Stromal cell of bone marrow (primary cell): ENCODE measurements around the gene GMNN.
A peak's percentile ranks its signal among the peaks of the same experiment; 100 is the strongest.
"Not testable (repeated sequence)": the region's sequence is repeated elsewhere in the genome, so short reads cannot be mapped to it uniquely, and the experiment has no call there.

ENCODE experiments used
- DNase-seq: peaks from one replicate; pipeline ENCODE4 v3.0.0-alpha.2; 2012; ENCODE audit warnings: low read depth

Gene GMNN

GRCh38 chr6:24774696-24775519, at the start of gene GMNN:
Gene GMNN (plus strand): TSS chr6:24774937. CDS start chr6:24777247, 2,310 bp downstream.
- peak; percentile 88 for DNase-seq

GRCh38 chr6:24730653-24731052, 44.1 kb upstream of the GMNN start:
- DNase-seq = not testable (repeated sequence)

GRCh38 chr6:24731456-24732134, 43.1 kb upstream of the GMNN start:
- not testable (repeated sequence) for DNase-seq

GRCh38 chr6:24734166-24734565, 40.6 kb upstream of the GMNN start:
- no peak for DNase-seq

GRCh38 chr6:24734710-24735109, 40.0 kb upstream of the GMNN start:
- not testable (repeated sequence) for DNase-seq

- no peak for DNase-seq
Observed at GRCh38 chr6:24738741-24739140, 36.0 kb upstream of the GMNN start.

GRCh38 chr6:24740861-24741260, 33.9 kb upstream of the GMNN start:
- DNase-seq = no peak

GRCh38 chr6:24742216-24742738, 32.5 kb upstream of the GMNN start:
- no peak for DNase-seq

GRCh38 chr6:24743265-24743943, 31.3 kb upstream of the GMNN start:
- DNase-seq = peak; percentile 96

- no peak for DNase-seq
Observed at GRCh38 chr6:24743944-24744335, 30.8 kb upstream of the GMNN start.

- DNase-seq = no peak
Observed at GRCh38 chr6:24744911-24745310, 29.8 kb upstream of the GMNN start.

- no peak for DNase-seq
Observed at GRCh38 chr6:24749297-24749696, 25.4 kb upstream of the GMNN start.

GRCh38 chr6:24750878-24751277, 23.9 kb upstream of the GMNN start:
- not testable (repeated sequence) for DNase-seq

GRCh38 chr6:24752503-24752902, 22.2 kb upstream of the GMNN start:
- DNase-seq = no peak

- no peak for DNase-seq
Observed at GRCh38 chr6:24752917-24753492, 21.7 kb upstream of the GMNN start.

GRCh38 chr6:24753545-24753944, 21.2 kb upstream of the GMNN start:
- DNase-seq = no peak

GRCh38 chr6:24754378-24754777, 20.4 kb upstream of the GMNN start:
- DNase-seq = not testable (repeated sequence)

- no peak for DNase-seq
Observed at GRCh38 chr6:24755279-24755678, 19.5 kb upstream of the GMNN start.

- DNase-seq = no peak
Observed at GRCh38 chr6:24757611-24758010, 17.1 kb upstream of the GMNN start.

- no peak for DNase-seq
Observed at GRCh38 chr6:24759718-24760117, 15.0 kb upstream of the GMNN start.

- DNase-seq = no peak
Observed at GRCh38 chr6:24760210-24760609, 14.5 kb upstream of the GMNN start.

- no peak for DNase-seq
Observed at GRCh38 chr6:24761193-24761835, 13.4 kb upstream of the GMNN start.
